NT2/D1 (cell line): ENCODE results near the gene RSPRY1.

Experiments
- YY1 ChIP-seq: IDR thresholded peaks from 2 replicates; pipeline ENCODE4 v1.6.1; 2011; ENCODE audit not compliant: insufficient read length, insufficient read depth
- ZNF274 ChIP-seq: IDR thresholded peaks from 2 replicates; pipeline ENCODE4 v1.6.1; 2011; ENCODE audit warnings: mild to moderate bottlenecking, low read depth, low read length

DNA sequence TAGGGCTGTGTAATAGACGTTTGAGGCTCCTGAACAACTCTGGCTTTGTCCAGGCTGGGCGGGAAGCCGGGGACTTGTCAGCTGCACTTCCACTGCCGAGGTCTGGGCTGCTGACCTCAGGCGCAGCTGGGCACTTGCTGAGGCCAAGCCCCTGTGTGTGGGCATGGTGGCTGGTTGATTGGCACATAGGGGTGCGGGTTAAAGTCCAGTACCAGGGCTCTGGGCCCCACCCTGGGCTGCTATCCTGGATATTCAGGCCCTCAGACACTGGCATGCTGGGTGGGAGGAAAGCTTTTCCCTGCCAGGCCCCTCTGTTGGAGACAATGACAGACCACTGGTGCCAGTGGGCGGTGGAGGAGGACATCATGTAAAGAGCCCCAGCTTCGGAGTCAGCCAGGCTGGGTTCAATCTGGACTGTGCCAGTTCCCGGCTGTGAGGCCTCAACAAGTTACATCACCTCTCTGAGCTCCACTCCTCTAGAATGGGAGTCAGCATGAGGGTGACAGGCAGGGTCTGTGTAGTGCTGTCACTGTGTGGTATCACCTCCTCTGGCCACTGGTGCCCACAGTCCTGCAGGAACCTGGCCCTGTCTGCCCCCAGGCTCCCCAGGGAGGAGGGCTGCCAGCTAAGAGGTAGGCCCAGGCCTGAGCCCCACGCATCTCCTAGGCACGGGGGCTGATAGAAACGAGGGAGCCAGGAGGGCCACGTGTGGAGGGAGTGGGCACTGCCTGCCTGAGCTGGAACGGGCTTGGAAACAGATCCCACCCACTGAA, 42.8 kb upstream of the RSPRY1 start:
- TF ChIP-seq ZNF274 (no peak), YY1 (no peak)
